Embryonic facial prominence (tissue), 1 donor: ENCODE results near the gene CCDC169.
"Not testable (repeated sequence)": the region's sequence is repeated elsewhere in the genome, so short reads cannot be mapped to it uniquely, and the experiment has no call there.

ENCODE experiments used
- DNase-seq: peaks from one replicate; pipeline ENCODE4 v3.0.0-alpha.2; 2016; ENCODE audit errors: extremely low spot score

The CCDC169 gene

DNA sequence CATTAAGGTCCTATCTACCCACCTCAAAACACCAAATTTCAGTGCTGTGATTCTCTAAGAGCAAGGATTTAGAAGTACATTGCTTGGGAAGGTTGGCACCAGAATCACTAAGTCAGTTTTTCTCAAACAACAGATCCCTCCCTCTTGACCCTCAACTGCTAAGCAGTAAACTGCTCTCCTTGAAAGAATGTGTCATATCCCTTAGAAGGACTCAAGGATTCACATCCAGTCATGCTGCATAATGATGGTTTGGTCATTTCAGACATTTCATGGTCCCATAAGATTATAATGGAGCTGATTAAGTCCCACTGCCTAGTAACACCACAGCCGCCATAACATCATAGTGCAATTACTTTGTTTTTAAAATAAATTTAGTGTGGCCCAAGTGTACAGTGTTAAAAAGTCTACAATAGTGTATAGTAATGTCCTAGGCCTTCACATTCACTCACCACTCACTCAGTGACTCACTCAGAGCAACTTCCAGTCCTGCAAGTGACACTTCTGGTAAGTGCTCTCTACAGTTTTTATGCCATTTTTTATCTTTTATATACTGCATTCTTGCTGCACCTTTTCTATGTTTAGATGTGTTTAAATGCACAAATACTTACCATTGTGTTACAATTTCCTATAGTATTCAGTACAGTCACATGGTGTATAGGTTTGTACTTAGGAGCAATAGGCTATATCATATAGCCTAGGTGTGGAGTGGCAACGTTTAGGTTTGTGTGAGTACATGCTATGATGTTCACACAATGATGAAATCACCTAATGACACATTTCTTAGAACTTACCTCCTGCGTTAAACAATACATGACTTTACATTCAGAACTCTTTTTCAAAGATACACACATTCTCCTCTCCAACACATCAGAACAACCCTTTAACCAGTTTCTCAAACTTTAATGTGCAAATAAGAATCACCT lies 15.7 kb upstream of the CCDC169 start:
- no peak for DNase-seq

DNA sequence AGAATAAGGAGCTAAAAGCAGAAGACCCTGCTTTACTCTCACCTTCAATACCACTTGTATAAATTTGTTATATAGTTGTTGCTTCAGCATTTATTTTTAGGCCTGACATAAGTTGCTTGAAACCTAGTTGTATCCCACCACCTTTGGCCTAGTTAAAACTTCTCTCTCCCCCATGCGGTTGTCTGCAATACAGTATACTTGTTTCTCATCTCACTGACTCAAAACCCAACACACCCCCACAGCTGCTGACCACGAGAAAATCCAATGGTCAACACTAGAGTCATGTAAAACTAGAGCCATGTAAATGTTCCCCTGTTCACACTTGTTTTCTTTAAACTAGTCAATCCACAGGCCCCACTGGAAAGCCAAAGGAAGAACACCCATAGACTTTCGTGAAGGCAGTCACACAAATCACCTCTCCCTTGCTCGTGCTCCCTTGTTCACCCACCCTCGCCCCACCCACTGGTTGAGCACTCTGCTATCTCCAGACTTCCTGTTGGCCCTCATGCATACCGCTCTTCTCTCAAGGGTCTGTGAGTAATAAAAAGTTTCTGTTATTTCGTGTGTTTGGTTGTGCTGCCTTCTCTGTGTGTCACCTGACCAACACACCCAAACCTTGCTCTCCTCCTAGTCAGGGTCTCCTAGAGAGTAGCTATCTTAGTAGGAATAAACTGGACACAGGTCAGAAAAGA lies 12.9 kb upstream of the CCDC169 start:
- DNase-seq: no peak

DNA sequence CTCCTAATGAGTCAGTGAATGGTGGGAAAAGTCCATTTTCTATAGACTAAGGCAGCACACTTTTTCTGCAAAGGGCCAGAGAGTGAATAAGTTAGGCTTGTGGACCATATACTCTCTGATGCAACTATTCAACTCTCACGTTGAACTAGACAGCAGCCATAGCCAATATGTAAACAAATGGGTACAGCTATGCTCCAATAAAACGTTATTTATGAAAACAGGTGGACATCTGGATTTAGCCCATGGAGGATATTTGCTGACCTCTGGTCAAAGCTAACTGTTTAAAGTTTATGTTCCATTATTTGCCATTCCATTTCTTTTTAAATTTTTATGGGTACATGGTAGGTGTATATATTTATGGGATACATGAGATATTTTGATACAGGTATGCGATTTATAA lies 4.7 kb upstream of the CCDC169 start:
- DNase-seq: no peak

- not testable (repeated sequence) for DNase-seq
These were observed 1.9 kb upstream of the CCDC169 start for GRCh38 chr13:36299469-36299868.

DNA sequence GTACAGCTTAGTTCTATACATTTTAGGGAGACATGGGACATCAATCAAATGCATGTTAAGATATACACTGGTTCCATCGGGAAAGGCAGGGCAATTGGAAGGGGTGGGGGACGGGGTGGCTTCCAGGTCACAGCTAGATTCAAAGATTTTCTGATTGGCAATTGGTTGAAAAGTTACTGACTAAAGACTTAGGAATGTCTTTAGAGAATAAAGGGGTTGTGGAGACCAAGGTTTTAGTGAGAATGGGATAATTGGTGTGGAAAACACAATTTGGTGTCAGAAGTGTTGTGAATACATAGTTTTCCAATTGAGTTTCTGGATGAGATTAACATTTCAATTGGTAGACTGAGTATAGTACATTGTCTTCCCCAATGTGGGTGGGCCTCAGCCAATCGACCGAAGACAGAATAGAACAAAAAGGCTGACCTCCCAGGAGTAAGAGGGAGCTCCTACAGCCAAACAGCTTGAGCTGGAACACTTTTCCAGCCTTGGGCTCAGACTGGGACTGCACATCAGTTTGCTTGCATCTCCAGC lies 988 bp upstream of the CCDC169 start:
- DNase-seq: no peak

- no peak for DNase-seq
These were observed 3.5 kb downstream of the CCDC169 start for GRCh38 chr13:36294096-36294495.

- DNase-seq: no peak
These were observed 4.1 kb downstream of the CCDC169 start for GRCh38 chr13:36293497-36293896.

DNA sequence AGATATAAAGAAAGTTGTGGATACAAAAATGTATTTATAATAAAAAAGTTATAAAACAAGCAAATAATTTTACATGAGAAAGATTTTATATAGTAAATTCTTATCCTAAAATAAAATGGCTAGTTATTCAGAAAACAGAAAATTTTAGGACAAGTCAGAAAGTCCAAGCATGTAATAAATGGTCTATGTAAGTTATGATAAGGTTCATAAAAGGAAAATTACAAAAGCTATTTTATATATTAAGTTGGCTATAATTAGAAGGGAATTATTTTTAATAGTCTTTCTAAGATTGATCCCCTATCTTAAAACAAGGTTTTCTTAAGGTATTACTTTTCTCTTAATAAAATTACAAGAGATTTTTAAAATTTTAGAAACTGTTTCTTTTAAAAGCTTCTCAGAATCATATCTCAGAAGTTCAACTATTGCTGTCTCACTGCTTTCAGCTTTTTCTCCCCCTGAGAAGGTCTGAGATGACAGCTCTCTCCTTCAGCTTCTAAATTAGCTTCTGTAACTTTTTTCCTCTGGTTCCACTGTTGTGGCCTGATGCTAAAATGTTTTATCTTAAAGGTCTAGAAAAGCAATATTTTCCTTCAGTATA lies 8.7 kb downstream of the CCDC169 start:
- DNase-seq: no peak

GRCh38 chr13:36286006-36286405 lies 11.6 kb downstream of the CCDC169 start:
- DNase-seq: no peak

- no peak for DNase-seq
These were observed 14.7 kb downstream of the CCDC169 start for GRCh38 chr13:36282821-36283432.

DNA sequence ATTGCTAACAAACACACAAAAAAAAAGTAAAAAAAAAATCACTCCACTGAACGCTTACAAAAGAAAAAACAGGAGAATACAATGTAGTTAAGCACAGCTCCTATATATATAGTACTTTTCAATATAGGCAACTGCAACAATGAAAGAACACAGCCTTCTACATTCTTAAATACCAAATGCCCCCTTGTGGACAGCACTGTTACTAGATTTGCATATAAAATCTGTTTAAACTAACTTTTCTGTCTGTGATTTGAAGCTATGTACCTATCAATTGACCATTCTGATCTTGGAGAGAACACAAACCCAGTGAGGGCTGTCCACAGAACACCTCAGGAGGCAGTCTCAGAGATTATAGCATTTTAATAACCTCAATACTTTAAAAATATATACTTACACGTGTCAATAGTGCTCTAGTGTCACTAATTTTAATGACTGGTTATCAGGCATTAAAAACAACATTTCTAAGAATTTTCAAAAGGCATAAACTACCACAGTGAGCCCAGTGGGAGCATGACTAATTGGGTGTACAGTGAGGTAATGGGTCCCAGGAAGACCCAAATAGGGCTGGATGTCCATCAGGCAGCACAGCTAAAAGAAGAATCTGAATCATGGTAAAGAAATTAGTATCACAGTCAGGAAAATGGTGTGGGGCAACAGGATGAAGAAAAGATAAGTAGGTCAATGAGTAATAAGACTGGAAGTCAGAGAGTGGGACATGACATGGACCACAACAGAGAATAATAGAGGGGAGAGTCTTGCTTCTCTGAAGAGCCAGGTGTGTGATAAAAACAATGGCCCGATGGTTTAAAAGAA lies 22.2 kb downstream of the CCDC169 start:
- DNase-seq: peak; percentile 83

- no peak for DNase-seq
These were observed 24.2 kb downstream of the CCDC169 start for GRCh38 chr13:36273431-36273830.

DNA sequence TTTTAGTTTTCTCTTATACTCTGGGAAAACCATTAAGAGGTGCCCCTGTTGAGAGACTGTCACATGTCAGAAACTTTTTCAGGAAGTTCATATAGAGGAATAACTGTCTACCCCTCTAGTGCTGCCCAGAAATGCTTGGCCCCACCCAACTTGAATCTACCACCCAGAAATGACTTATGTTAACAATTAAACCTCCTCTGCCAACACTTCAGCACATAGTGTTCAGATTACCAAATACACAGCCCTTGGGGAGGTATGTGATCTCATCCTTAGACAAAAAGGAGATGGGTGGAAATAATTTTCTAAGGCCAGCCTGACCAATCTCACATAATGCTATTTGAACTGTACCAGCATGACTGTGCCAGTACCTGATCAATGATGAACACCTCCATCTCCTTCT lies 35.6 kb downstream of the CCDC169 start:
- DNase-seq: no peak

- DNase-seq: no peak
These were observed 36.6 kb downstream of the CCDC169 start for GRCh38 chr13:36261011-36261410.

GRCh38 chr13:36259361-36260137 lies 38.1 kb downstream of the CCDC169 start:
- DNase-seq: no peak

DNA sequence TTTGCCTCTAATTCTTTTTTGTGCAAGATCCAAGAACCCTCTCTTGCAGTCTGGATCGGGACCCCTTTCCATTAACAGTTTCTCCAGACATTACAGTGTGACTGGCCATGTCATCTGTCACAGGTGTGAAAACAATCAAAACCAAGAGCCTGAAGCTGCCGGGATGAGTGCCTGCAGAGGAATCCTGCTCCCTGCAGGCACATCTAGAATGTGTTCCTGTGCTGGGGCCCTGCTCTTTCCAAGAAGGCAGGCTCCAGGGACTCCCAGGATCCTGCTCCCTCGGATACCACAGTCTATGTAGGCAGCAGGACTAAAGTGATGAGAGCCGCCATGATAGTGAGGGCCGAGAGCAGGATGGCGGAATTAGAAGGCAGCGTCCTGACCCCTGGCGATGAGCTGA lies 38.8 kb downstream of the CCDC169 start:
- no peak for DNase-seq

DNA sequence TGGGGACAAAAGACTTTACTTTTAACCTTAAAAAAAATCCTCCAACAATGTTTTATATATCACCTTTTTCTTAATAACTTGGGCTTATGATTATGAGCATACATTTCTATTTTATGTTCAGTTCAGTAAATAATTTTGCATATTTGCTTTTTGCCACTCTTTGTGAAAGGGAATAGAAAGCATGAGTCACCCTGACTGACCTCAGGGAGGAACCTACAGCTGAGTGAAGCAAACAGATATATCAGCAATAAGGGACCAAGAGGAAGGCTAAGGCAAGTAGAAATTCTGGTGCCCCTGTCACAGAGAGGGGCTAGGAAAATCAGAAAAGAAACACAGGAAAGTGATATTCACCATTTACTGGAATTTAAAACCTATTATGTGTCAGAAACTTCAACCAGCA lies 46.1 kb downstream of the CCDC169 start:
- DNase-seq: no peak

GRCh38 chr13:36251017-36251416 lies 46.6 kb downstream of the CCDC169 start:
- DNase-seq: no peak

DNA sequence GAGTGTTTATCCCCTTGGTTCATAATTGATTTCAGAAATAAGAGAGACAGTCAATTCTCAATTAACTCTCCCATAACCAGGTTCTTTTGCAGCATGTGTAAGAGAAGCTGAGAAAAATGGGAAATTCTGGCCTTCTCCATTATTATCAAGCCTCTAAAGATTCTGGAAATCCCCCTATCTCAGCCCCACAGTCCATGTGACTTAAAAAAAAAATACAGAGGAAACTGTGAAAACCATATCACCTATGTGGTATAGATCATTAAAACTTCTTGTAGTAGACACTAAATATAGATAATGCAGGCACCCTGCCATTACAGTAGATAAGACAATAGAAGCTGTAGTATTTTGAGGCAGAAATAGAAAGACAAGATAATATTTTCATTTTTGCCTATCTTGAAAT lies 48.9 kb downstream of the CCDC169 start:
- no peak for DNase-seq

DNA sequence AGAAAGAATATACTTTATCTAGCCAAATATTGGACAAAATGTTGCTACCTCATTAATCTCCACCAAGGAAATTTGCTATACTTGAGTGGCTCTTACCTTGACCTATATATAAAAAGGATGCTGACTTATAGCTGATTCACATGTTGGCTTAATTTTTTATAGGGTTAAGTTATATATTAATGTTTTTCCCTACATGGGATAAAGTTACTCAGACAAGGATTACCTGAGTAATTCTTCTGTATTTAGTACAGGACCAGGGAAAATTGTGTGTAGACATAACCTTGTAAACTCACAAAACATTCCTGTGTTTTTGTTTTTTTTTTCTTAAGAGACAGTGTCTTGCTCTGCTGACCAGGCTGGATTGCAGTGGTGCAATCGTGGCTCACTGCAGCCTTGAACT lies 52.6 kb downstream of the CCDC169 start:
- DNase-seq: no peak
